ENCODE results near the gene SLC39A11.

Gene SLC39A11

DNA sequence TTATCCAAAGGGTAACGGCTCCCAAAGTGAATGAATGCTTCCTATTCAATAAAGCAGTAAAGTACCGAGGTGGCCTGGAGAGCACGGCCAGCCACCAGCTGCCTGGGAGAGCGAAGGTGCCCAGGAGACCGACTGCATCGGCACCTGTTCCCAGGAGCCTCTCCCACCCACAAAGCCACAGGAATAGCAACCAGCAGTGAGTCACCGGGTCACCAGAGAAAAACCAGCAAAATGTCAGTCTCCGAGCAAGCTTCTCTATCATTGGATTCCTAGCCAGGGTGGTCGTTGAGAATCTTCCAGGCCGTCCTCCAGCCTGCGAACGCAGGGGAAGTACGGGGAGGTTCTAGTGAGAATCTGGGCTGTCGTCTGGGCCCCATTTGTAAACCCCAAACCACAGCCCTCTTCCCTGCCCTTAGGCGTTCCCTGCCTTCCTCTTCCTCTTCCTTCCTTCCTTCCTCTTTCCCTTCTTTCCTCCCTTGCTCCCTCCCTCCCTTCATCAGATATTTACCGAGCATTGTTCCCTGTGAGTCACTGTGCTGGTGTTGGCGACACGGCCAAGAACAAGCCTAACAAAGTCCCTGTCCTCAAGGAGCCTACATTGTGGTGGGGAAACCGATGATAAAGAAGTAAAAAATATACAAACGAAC is 114.6 kb downstream of the SLC39A11 start:
- no peak overlapping the region for H3K4me3 Mint-ChIP-seq
- no peak for ATAC-seq
- peak overlapping the region; percentile 69 for H3K27ac Mint-ChIP-seq
- no peaks in the 10 kb centered on the region for H3K9me3 Mint-ChIP-seq
- H3K36me3 Mint-ChIP-seq = no peaks in the 10 kb centered on the region
- peaks cover 24% of the 10 kb centered on the region for H3K4me1 Mint-ChIP-seq
- H3K27me3 Mint-ChIP-seq = no peaks in the 10 kb centered on the region

DNA sequence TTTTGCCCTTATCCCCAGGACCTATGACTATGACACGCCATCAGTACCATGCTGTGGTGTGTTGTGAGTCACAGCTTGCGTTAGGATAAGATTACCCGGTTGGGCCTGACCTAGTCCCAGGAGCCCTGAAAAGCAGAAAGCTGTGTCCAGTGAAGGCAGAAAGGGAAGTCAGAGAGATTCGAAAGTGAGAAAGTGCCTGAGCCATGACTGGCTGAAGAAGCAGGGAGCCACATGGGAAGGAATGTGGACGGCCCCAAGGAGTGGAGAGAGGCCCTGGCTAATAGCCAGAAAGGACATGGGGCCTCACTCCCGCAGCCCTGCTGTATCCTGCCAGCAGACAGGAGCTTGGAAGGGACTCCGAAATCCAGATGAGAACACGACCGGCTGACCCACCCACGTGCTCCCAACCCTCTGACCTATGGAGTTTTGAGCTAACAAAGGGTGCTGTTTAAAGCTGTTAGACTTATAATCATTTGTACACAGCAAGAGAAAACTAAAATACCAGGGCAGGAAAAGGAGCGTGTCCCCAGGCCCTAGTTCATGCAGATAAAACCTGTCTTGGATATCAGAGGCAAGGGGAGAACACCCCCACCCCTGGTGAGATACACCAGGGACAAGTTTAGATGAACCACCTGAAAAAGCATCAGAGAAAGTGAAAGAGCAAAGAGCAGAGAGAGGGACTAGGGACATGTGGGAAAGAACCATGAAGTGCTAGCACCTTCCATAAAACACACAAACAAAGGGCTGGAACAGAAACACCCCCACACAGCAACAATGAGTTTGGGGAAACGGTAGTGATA is 115.3 kb downstream of the SLC39A11 start:
- no peaks in the 10 kb centered on the region for H3K9me3 Mint-ChIP-seq
- H3K27ac Mint-ChIP-seq = peak overlapping the region; percentile 69
- H3K4me1 Mint-ChIP-seq = peaks cover 24% of the 10 kb centered on the region
- ATAC-seq = peak; percentile 92
- H3K36me3 Mint-ChIP-seq = no peaks in the 10 kb centered on the region
- peak overlapping the region; percentile 1 for H3K4me3 Mint-ChIP-seq
- no peaks in the 10 kb centered on the region for H3K27me3 Mint-ChIP-seq

- no peak for ATAC-seq
- H3K27ac Mint-ChIP-seq = no peak overlapping the region
- no peak overlapping the region for H3K4me3 Mint-ChIP-seq
- no peaks in the 10 kb centered on the region for H3K9me3 Mint-ChIP-seq
- peaks cover 35% of the 10 kb centered on the region for H3K4me1 Mint-ChIP-seq
- H3K36me3 Mint-ChIP-seq = no peaks in the 10 kb centered on the region
- H3K27me3 Mint-ChIP-seq = no peaks in the 10 kb centered on the region
Observed at GRCh38 chr17:72975509-72975908, 117.0 kb downstream of the SLC39A11 start.

- Mint-ChIP-seq H3K4me1 (peaks cover 35% of the 10 kb centered on the region), H3K36me3 (no peaks in the 10 kb centered on the region), H3K27ac (no peak overlapping the region), H3K27me3 (no peaks in the 10 kb centered on the region), H3K4me3 (no peak overlapping the region), H3K9me3 (no peaks in the 10 kb centered on the region)
- no peak for ATAC-seq
Observed at GRCh38 chr17:72974605-72975232, 117.8 kb downstream of the SLC39A11 start.

DNA sequence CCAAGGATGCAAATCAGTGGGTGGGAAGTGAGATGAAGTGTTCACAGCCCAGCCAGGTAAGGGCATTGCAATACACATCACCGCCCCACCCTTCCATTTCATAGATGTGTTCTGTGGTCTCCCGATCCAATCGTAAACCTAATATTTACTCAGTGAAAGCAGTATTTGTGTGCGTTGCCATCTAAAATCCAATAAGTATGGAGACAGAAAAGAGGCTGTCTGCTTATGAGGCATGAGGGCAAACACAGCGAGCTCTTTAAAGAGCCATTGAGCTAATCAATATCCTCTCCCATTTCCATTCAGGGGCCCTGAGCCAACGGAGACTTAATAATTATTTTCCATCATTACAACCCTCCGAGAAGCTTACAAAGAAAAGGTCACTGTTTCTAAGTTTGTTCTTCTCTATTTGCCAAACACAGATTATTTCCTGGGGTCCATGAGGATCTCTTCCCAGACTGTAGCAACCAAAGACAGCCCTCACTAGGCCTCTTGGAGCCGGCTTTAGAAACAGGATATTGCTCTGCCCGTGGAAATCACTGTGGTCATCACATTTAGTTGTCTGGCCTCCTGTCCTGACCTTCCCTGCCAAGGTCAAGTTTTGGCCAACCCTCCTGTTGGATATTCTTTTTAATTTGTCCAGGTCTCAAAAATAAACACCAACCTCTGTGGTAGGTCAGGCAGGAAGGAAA is 120.1 kb downstream of the SLC39A11 start:
- no peak for ATAC-seq
- no peaks in the 10 kb centered on the region for H3K36me3 Mint-ChIP-seq
- no peaks in the 10 kb centered on the region for H3K27me3 Mint-ChIP-seq
- H3K9me3 Mint-ChIP-seq = no peaks in the 10 kb centered on the region
- H3K4me1 Mint-ChIP-seq = peaks cover 24% of the 10 kb centered on the region
- H3K27ac Mint-ChIP-seq = no peak overlapping the region
- H3K4me3 Mint-ChIP-seq = no peak overlapping the region

GRCh38 chr17:72971226-72971880 is 121.1 kb downstream of the SLC39A11 start:
- Mint-ChIP-seq H3K4me1 (peaks cover 13% of the 10 kb centered on the region), H3K36me3 (peaks cover 5% of the 10 kb centered on the region), H3K27me3 (no peaks in the 10 kb centered on the region), H3K4me3 (peak overlapping the region; percentile 0), H3K27ac (peak overlapping the region; percentile 10), H3K9me3 (no peaks in the 10 kb centered on the region)
- ATAC-seq = no peak

GRCh38 chr17:72970797-72971196 is 121.7 kb downstream of the SLC39A11 start:
- H3K36me3 Mint-ChIP-seq = peaks cover 7% of the 10 kb centered on the region
- peaks cover 11% of the 10 kb centered on the region for H3K4me1 Mint-ChIP-seq
- ATAC-seq = no peak
- no peaks in the 10 kb centered on the region for H3K9me3 Mint-ChIP-seq
- H3K4me3 Mint-ChIP-seq = peak overlapping the region; percentile 0
- H3K27ac Mint-ChIP-seq = peak overlapping the region; percentile 10
- no peaks in the 10 kb centered on the region for H3K27me3 Mint-ChIP-seq

DNA sequence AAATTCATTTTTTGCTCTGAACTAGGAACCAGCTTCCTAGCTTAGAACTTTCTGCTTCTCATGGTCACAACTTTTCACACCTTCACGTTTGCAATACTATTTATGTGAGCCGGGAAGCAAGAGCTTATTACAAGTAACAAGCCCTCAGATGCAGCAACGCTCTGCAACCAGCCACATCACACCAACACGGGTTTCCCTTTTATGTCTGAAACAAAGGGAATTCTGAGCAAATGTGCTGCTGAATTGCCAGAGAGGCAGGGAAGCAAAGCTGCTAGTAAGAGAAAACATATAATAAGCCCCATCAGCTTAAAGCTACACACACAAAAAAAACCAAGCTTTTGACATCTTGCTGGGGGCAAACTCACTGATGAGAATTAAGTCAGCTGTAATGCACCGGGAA is 122.2 kb downstream of the SLC39A11 start:
- Mint-ChIP-seq H3K4me1 (peaks cover 11% of the 10 kb centered on the region), H3K9me3 (no peaks in the 10 kb centered on the region), H3K27ac (no peak overlapping the region), H3K4me3 (no peak overlapping the region), H3K27me3 (no peaks in the 10 kb centered on the region), H3K36me3 (peaks cover 13% of the 10 kb centered on the region)
- no peak for ATAC-seq

GRCh38 chr17:72969293-72969906 is 123.1 kb downstream of the SLC39A11 start:
- Mint-ChIP-seq H3K27ac (no peak overlapping the region), H3K4me1 (peaks cover 11% of the 10 kb centered on the region), H3K9me3 (no peaks in the 10 kb centered on the region), H3K4me3 (no peak overlapping the region), H3K27me3 (no peaks in the 10 kb centered on the region), H3K36me3 (peaks cover 14% of the 10 kb centered on the region)
- ATAC-seq = no peak

DNA sequence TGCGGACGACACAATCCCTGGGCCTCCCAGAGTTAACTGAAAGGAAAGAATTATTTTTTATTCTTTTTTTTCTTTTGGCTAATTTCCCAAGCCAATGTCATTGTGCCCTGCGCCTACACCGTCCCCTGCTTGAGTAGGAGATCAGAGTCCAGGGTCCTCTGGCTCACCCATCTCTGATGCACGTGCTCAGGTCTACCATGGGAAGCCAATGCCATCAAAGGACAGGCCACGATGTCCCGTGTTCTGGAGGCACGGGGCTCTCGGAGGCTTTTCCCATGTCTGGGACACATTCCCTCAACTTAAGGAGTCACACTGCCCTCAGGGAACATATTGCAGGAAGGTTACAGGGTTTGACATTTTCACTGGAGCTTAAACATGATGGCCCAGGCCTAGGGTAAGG is 123.7 kb downstream of the SLC39A11 start:
- Mint-ChIP-seq H3K4me1 (peaks cover 11% of the 10 kb centered on the region), H3K36me3 (peaks cover 18% of the 10 kb centered on the region), H3K9me3 (no peaks in the 10 kb centered on the region), H3K27me3 (no peaks in the 10 kb centered on the region), H3K27ac (no peak overlapping the region), H3K4me3 (no peak overlapping the region)
- ATAC-seq = no peak

DNA sequence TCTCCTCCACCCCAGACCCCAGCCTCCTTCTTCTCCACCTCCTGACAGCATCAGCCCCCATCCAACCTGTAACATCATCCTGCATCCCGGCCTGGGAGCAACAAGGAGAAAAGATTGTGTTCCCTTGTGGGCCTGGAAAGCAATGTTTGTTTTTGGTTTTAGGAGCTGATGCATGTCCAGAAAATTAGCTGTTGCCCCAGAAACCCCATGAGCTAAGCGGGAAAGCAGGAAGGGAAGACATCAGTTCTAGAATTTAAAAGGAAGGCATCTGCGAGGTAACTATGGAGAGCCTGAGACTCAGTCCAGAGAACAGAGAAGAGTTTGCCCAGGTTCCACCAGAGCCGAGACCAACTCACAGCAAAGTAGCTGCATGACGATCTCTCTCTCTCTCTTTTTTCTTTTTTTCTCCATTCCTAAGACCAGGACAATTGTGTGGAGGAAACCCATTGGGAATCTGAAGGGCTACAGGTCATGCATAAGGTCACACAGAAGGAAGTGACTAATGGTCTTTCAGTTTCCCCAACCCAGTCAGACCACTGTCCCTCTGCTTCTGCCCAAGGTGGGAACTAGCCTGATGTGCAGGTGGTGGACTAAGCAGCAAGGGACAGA is 124.4 kb downstream of the SLC39A11 start:
- Mint-ChIP-seq H3K27ac (no peak overlapping the region), H3K9me3 (no peaks in the 10 kb centered on the region), H3K27me3 (no peaks in the 10 kb centered on the region), H3K36me3 (peaks cover 23% of the 10 kb centered on the region), H3K4me3 (no peak overlapping the region), H3K4me1 (peaks cover 11% of the 10 kb centered on the region)
- no peak for ATAC-seq

DNA sequence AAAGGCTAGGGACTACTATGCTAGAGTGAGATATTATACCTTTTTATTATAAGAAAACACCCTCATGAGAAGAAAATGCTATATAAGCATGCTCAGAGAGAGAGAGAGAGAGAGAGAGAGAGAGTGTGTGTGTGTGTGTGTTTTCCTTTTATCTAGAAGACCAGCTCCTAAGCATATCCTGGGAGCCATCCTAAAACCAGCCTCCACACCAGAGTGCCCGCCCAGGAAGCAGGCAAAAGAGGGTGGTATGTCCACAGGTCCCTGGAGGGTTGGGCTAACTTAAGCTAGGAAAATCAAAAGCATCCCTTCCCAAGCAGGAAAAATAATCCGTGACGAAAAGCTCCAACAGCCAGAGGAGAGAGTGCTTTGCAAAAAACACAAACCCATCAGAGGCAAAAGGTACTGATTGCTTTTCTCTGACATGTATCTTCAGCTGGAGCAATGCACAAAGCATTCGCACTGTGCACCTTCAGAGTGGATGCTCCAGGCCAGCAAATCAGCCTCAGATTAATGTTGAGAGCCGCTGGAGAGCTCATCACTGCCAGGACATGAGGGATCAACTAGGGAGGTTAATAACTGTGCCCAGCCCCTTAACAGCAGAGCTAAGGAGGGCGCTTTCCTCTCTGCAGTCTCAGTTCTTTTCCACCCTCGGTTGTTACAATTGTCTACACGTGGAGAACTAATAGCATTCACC is 125.1 kb downstream of the SLC39A11 start:
- Mint-ChIP-seq H3K9me3 (no peaks in the 10 kb centered on the region), H3K27me3 (no peaks in the 10 kb centered on the region), H3K36me3 (peaks cover 23% of the 10 kb centered on the region), H3K4me1 (peaks cover 11% of the 10 kb centered on the region), H3K27ac (no peak overlapping the region), H3K4me3 (no peak overlapping the region)
- ATAC-seq = no peak

DNA sequence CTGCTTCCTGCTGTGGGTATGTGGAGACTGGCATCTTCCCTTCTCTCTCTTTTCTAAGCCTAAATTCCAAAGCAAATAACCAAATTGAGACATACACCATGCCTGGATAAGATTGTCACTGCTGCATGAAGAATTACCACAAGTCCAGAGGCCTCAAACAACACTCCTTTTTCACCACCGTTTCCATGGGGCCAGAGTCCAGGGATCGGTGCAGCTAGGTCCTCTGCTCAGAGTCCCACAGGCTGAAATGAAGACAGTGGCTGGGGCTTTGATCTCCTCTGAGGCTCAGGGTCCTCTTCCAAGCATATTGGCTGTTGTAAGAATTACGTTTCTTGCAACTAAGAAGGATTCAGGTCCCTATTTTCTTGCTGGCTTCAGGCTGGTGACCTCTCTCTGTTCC is 130.4 kb downstream of the SLC39A11 start:
- no peak for ATAC-seq
- H3K27ac Mint-ChIP-seq = no peak overlapping the region
- H3K9me3 Mint-ChIP-seq = no peaks in the 10 kb centered on the region
- H3K4me1 Mint-ChIP-seq = no peaks in the 10 kb centered on the region
- no peaks in the 10 kb centered on the region for H3K27me3 Mint-ChIP-seq
- no peak overlapping the region for H3K4me3 Mint-ChIP-seq
- H3K36me3 Mint-ChIP-seq = peaks cover 25% of the 10 kb centered on the region

Data from stimulated activated memory B cell treated with anti-CD40 and anti-IgM and Interleukin-4, amounts not matched to agents 10 μg/mL and 1 μg/mL and 100 μg/mL, for 72 hours (primary cell).